ENCODE measurements around the gene IMP4.

DNA sequence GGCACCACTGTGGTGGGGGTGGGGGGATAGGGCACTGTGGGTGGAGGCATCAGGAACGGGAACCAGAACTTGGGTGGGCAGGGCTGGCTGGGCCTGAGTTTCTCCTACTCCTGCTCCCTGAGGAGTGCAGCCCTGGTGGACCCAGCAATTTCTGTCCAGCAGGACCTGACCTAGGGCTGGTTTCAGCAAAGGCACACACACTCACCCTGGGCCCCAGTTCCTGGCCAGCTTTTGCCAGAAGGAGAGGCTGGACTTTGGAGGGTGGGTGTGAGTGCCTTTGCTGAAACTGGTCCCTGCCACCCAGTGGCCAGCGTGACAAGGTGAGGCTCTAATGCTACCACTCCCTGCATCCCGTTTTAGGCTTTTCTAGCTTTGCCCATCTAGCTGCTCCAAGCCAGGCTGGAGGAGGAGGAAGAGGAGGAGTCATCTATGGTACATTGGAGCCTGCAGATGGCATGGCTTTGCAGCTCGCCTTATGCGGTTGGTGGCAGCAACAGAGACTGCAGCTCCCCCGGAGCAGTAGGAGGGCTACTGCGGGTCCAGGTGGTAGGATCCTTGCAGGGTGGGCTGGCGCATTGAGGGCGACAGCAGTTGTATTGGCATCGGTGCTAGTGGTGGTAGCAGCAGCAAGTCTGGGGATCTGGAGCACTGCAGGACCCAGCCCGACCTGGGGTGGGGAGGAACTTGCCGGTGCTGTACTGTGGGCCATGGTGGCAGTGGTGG is 40.4 kb upstream of the IMP4 start:
- no peak for TF ChIP-seq EZH2 (IDR thresholded peaks at IDR 0.05; ENCODE audit: borderline replicate concordance, insufficient read depth, low read depth, low read length, poor library complexity, severe bottlenecking)
- TF ChIP-seq, protein P1, sequence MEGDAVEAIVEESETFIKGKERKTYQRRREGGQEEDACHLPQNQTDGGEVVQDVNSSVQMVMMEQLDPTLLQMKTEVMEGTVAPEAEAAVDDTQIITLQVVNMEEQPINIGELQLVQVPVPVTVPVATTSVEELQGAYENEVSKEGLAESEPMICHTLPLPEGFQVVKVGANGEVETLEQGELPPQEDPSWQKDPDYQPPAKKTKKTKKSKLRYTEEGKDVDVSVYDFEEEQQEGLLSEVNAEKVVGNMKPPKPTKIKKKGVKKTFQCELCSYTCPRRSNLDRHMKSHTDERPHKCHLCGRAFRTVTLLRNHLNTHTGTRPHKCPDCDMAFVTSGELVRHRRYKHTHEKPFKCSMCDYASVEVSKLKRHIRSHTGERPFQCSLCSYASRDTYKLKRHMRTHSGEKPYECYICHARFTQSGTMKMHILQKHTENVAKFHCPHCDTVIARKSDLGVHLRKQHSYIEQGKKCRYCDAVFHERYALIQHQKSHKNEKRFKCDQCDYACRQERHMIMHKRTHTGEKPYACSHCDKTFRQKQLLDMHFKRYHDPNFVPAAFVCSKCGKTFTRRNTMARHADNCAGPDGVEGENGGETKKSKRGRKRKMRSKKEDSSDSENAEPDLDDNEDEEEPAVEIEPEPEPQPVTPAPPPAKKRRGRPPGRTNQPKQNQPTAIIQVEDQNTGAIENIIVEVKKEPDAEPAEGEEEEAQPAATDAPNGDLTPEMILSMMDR (IDR thresholded peaks at IDR 0.05): no peak

All from B cell (primary cell).